DOHH2 (cell line): ENCODE results near the gene ARL16.

Experiments used
- H3F3A ChIP-seq: fragments of 200-600 bp; sonication (generic), shearing (Covaris generic); 2 replicates; pipeline ENCODE4 v1.6.0; 2016; ENCODE audit warnings: antibody characterized with exemption, mild to moderate bottlenecking; ENCODE audit not compliant: control insufficient read depth, insufficient read depth
- H3K27ac ChIP-seq: fragments of 200-600 bp; sonication (generic); 2 replicates; pipeline ENCODE4 v1.5.1; 2014; ENCODE audit warnings: low read depth, mild to moderate bottlenecking, low read length, moderate library complexity
- H3K27me3 ChIP-seq: fragments of 200-600 bp; sonication (generic); 2 replicates; pipeline ENCODE4 v1.6.1; 2014; ENCODE audit warnings: mild to moderate bottlenecking, low read length, mixed read lengths; ENCODE audit not compliant: control insufficient read depth
- H3K36me3 ChIP-seq: fragments of 200-600 bp; sonication (generic); 2 replicates; pipeline ENCODE4 v1.6.1; 2014; ENCODE audit warnings: mild to moderate bottlenecking, low read length, moderate library complexity, mixed read lengths; ENCODE audit not compliant: control insufficient read depth
- H3K4me1 ChIP-seq: fragments of 200-600 bp; sonication (generic); 2 replicates; pipeline ENCODE4 v1.6.1; 2014; ENCODE audit warnings: mild to moderate bottlenecking, low read length, mixed read lengths; ENCODE audit not compliant: control insufficient read depth
- H3K4me2 ChIP-seq: fragments of 200-600 bp; sonication (generic); 2 replicates; pipeline ENCODE4 v1.6.0; 2014; ENCODE audit warnings: mild to moderate bottlenecking, low read length, moderate library complexity
- H3K4me3 ChIP-seq: fragments of 200-600 bp; sonication (generic); 2 replicates; pipeline ENCODE4 v1.5.1; 2014; ENCODE audit warnings: mild to moderate bottlenecking, low read length, mixed read lengths
- H3K79me2 ChIP-seq: fragments of 200-600 bp; sonication (generic); 2 replicates; pipeline ENCODE4 v1.6.1; 2014; ENCODE audit warnings: mild to moderate bottlenecking, low read length, mixed read lengths; ENCODE audit not compliant: control insufficient read depth
- H3K9me2 ChIP-seq: fragments of 200-600 bp; sonication (generic); replicated peaks from 2 replicates; pipeline ENCODE4 v1.6.1; 2014; ENCODE audit warnings: mild to moderate bottlenecking, low read length, mixed read lengths; ENCODE audit not compliant: control insufficient read depth
- H3K9me3 ChIP-seq: fragments of 200-600 bp; sonication (generic); 2 replicates; pipeline ENCODE4 v1.6.1; 2014; ENCODE audit warnings: antibody characterized with exemption, low read length, mixed read lengths; ENCODE audit not compliant: control insufficient read depth, insufficient read depth
- H4K20me1 ChIP-seq: fragments of 200-600 bp; sonication (generic); 2 replicates; pipeline ENCODE4 v1.6.0; 2014; ENCODE audit warnings: low read depth, mild to moderate bottlenecking, antibody characterized with exemption, low read length, moderate library complexity; ENCODE audit not compliant: control insufficient read depth, insufficient read depth
- EZH2phosphoT487 ChIP-seq: fragments of 200-600 bp; sonication (generic); IDR thresholded peaks from 2 replicates; pipeline ENCODE4 v1.6.1; 2017; ENCODE audit warnings: borderline replicate concordance, mild to moderate bottlenecking, antibody characterized with exemption, low read length, moderate library complexity, mixed read lengths
- TF ChIP-seq, protein P1 (sequence below): fragments of 200-600 bp; sonication (generic); IDR thresholded peaks from one replicate; pipeline ENCODE4 v1.5.1; 2014; ENCODE audit warnings: antibody characterized with exemption, mild to moderate bottlenecking, low read depth, low read length; ENCODE audit not compliant: poor library complexity, severe bottlenecking

ARL16 gene, protein sequence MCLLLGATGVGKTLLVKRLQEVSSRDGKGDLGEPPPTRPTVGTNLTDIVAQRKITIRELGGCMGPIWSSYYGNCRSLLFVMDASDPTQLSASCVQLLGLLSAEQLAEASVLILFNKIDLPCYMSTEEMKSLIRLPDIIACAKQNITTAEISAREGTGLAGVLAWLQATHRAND

DNA sequence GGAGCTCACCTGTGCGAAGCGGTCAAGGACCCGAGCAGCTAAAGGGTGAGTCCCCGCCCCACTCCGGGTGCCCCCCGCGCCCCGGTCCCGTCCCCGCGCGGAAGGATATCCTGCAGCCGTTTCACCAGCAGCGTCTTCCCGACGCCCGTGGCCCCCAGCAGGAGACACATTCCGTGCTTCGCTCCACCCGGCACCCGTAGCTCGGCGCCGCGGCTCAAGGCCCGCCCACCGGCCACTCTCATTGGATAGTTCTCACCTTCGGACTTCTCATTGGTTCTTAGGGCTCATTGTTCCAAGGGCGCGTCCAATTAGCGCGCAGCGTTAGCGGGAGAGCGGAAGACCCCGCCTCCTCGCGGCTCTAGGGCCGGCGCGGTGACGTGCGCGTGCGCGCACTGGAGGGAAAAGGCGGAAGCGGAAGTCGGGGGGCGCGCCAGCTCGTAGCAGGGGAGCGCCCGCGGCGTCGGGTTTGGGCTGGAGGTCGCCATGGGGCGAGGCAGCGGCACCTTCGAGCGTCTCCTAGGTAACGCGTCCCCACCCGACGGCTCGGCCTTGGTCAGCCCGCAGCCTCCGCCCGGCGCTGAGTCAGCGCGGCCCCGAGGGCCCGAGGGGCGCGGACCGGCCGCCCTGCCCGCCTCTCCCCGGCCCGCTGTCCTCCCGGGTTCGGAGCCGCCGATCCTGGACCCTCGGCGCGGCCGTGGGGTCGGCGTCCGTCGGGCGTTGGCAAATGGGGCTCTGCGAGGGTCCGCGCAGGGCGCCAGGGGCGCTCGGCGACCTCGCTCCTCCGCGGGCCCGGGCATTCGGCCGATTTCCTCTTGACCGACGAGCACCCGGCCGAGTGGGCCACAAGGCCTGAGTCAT lies at the start of gene ARL16, which contains the start of gene HGS:
Gene ARL16 (minus strand): TSS at position 214 of the 858 bp plus-strand sequence. CDS start 44 bp downstream, at position 170.
Gene HGS (plus strand): TSS at position 428 of the 858 bp plus-strand sequence. CDS start 56 bp downstream, at position 484.
- Histone ChIP-seq H3K36me3 (peaks cover 62% of the 10 kb centered on the region), H3K27ac (peak within 1 kb of the TSS; percentile 52)
- TF ChIP-seq, protein P1, sequence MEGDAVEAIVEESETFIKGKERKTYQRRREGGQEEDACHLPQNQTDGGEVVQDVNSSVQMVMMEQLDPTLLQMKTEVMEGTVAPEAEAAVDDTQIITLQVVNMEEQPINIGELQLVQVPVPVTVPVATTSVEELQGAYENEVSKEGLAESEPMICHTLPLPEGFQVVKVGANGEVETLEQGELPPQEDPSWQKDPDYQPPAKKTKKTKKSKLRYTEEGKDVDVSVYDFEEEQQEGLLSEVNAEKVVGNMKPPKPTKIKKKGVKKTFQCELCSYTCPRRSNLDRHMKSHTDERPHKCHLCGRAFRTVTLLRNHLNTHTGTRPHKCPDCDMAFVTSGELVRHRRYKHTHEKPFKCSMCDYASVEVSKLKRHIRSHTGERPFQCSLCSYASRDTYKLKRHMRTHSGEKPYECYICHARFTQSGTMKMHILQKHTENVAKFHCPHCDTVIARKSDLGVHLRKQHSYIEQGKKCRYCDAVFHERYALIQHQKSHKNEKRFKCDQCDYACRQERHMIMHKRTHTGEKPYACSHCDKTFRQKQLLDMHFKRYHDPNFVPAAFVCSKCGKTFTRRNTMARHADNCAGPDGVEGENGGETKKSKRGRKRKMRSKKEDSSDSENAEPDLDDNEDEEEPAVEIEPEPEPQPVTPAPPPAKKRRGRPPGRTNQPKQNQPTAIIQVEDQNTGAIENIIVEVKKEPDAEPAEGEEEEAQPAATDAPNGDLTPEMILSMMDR = no peak

DNA sequence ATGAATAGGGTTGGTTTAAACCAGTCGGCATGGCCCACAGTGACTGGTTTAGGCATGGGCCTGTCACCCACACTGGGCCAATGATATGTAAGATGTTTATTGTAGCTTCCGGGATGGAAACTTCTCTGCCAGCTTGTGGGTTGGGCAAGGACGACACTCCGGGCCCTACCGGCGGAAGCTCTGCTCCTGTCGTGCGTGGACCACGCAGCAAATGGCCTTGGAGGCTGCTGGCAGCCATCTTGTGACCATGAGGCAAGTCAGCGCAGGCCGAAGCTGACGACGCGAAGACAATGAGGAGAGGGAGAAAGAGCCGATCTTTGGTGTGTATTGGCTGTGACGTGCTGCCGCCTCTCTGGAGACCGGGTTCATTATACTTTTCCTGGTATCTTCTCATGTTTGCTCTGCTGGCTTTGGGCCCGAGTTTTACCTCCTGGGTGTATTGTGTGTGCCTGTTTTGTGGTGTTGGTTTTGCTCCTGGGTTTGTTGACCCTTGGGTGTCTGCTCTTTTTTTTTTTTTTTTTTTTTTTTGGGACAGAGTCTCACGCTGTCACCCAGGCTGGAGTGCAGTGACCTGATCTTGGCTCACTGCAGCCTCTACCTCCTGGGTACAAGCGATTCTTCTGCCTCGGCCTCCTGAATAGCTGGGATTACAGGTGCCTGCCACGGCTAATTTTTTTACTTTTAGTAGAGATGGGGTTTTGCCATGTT lies 43.9 kb upstream of the ARL16 start:
- no peaks in the 10 kb centered on the region for H3F3A ChIP-seq
- H3K4me3 ChIP-seq = no peak overlapping the region
- no peaks in the 10 kb centered on the region for H3K36me3 ChIP-seq
- H3K79me2 ChIP-seq = no peaks in the 10 kb centered on the region
- no peaks in the 10 kb centered on the region for H3K9me3 ChIP-seq
- peaks cover 7% of the 10 kb centered on the region for H3K27me3 ChIP-seq
- no peaks in the 10 kb centered on the region for H3K9me2 ChIP-seq
- TF ChIP-seq, protein P1 = no peak
- TF ChIP-seq EZH2phosphoT487 = no peak
- H4K20me1 ChIP-seq = no peaks in the 10 kb centered on the region
- no peak overlapping the region for H3K4me2 ChIP-seq
- H3K27ac ChIP-seq = no peak overlapping the region
- H3K4me1 ChIP-seq = no peaks in the 10 kb centered on the region

More for the DNA sequence above, at the start of gene ARL16, which contains the start of gene HGS:
- Histone ChIP-seq H3F3A (no peaks in the 10 kb centered on the region), H3K9me3 (no peaks in the 10 kb centered on the region), H3K4me1 (peaks cover 22% of the 10 kb centered on the region), H3K4me3 (peak within 1 kb of the TSS; percentile 92), H3K9me2 (no peaks in the 10 kb centered on the region), H4K20me1 (peaks cover 19% of the 10 kb centered on the region; the same call in 1 of the 2 replicates), H3K27me3 (no peaks in the 10 kb centered on the region), H3K79me2 (peaks cover 73% of the 10 kb centered on the region), H3K4me2 (peak within 1 kb of the TSS; percentile 99)

DNA sequence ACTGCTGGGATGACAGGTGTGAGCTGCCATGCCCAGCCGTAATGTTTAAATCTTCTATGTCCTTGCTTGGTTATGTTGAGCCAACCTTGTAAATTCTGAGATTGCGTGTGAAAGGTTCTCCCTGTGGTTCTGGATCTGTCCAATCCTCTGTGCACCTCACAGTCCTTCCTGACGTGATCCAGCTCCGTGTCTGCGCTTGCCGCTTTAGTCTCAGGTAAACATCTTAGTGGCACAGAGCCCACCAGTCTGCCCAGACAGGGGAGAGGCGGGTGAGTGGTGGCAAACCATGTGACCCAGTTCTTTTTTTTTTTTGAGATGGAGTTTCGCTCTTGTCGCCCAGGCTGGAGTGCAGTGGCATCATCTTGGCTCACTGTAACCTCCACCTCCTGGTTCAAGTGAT lies 42.4 kb upstream of the ARL16 start:
- Histone ChIP-seq H3K36me3 (no peaks in the 10 kb centered on the region), H3K27ac (no peak overlapping the region), H4K20me1 (no peaks in the 10 kb centered on the region), H3K9me2 (no peaks in the 10 kb centered on the region), H3K9me3 (no peaks in the 10 kb centered on the region), H3K27me3 (peaks cover 7% of the 10 kb centered on the region; the same call in 1 of the 2 replicates), H3K79me2 (no peaks in the 10 kb centered on the region), H3K4me2 (no peak overlapping the region), H3F3A (no peaks in the 10 kb centered on the region), H3K4me1 (no peaks in the 10 kb centered on the region), H3K4me3 (no peak overlapping the region)
- TF ChIP-seq, protein P1 = no peak
- no peak for TF ChIP-seq EZH2phosphoT487
